Caco-2 (cell line): ENCODE results near the gene ASIC4. TPM values are rescaled to one million over a fixed set of nuclear protein-coding genes. Genes with fewer than 3 reads are reported as not detected.

Source experiments
- BruUV-seq: library from RNA; stranded (reverse); fragments of 400-500 nt; replicated peaks from 2 replicates; lab custom pipeline; 2021; lab: Mats Ljungman, UMichigan
- CTCF ChIA-PET: fragments of 300-600 bp; sonication (Branson Sonifier 250); formaldehyde crosslinking; loops from one replicate; lab custom pipeline; 2022; ENCODE audit warnings: antibody characterized with exemption; lab: Charles Lee
- POLR2A ChIA-PET: fragments of 300-600 bp; sonication (Branson Sonifier 250); formaldehyde crosslinking; loops from one replicate; lab custom pipeline; 2022; ENCODE audit warnings: antibody characterized with exemption; lab: Charles Lee
- DNase-seq, 2 experiments: peaks; one replicate each; pipeline versions ENCODE4 v3.0.0 to v3.0.0-alpha.2; 2020 to 2022
- H3K27me3 ChIP-seq: replicated peaks from 2 replicates; pipeline ENCODE4 v1.6.0; 2011; ENCODE audit warnings: low read length; ENCODE audit not compliant: control insufficient read depth, insufficient read depth
- H3K36me3 ChIP-seq: 2 replicates; pipeline ENCODE4 v1.5.1; 2011; ENCODE audit warnings: low read length; ENCODE audit not compliant: control insufficient read depth, insufficient read depth
- H3K4me1 ChIP-seq: fragments of 250-450 bp; sonication (Bioruptor Pico); 2 replicates; pipeline ENCODE4 v1.5.1; 2020; ENCODE audit warnings: mild to moderate bottlenecking
- H3K4me3 ChIP-seq: 2 replicates; pipeline ENCODE4 v1.5.1; 2011; ENCODE audit warnings: low read depth, mild to moderate bottlenecking, control low read depth, low read length
- H3K9me3 ChIP-seq: fragments of 250-450 bp; sonication (Bioruptor Pico); 2 replicates; pipeline ENCODE4 v1.5.1; 2020; ENCODE audit warnings: mild to moderate bottlenecking, moderate library complexity
- H3K27ac Mint-ChIP-seq: one replicate; pipeline ENCODE4 v1.8.0; 2022; ENCODE audit warnings: mixed read lengths; ENCODE audit not compliant: unreplicated experiment
- H3K27me3 Mint-ChIP-seq: one replicate; pipeline ENCODE4 v1.8.0; 2022; ENCODE audit warnings: mixed read lengths; ENCODE audit not compliant: insufficient read depth, unreplicated experiment
- H3K36me3 Mint-ChIP-seq: one replicate; pipeline ENCODE4 v1.8.0; 2022; ENCODE audit warnings: mild to moderate bottlenecking, mixed read lengths; ENCODE audit not compliant: insufficient read depth, unreplicated experiment
- H3K4me1 Mint-ChIP-seq: one replicate; pipeline ENCODE4 v1.8.0; 2022; ENCODE audit warnings: low read depth, mixed read lengths; ENCODE audit not compliant: unreplicated experiment
- H3K4me3 Mint-ChIP-seq: one replicate; pipeline ENCODE4 v1.8.0; 2022; ENCODE audit warnings: mild to moderate bottlenecking, moderate library complexity, mixed read lengths; ENCODE audit not compliant: unreplicated experiment
- H3K9me3 Mint-ChIP-seq: one replicate; pipeline ENCODE4 v1.8.0; 2022; ENCODE audit warnings: mixed read lengths; ENCODE audit not compliant: unreplicated experiment
- intact Hi-C: fragments of 100-400 bp; cut with micrococcal nuclease; formaldehyde crosslinking; loops from one replicate; pipeline ENCODE4 v1.10.0; 2022; ENCODE audit not compliant: unreplicated experiment
- total RNA-seq: library from RNA; stranded (reverse); gene quantifications from 2 replicates; pipeline ENCODE4 v1.2.3, GENCODE V29; 2022
- TF ChIP-seq, protein P1 (sequence below), 2 experiments: fragments of 200-600 bp in 1 of 2; IDR thresholded peaks; 1 replicate in 1 of 2; 2 replicates in 1 of 2; pipeline versions ENCODE4 v1.5.1 to v1.8.0; 2011 to 2022; ENCODE audit warnings: antibody characterized with exemption in 1 of 2, control low read depth in 1 of 2, inconsistent platforms in 1 of 2, low read depth in 1 of 2, low read length in 1 of 2, mild to moderate bottlenecking in 1 of 2, moderate library complexity in 1 of 2; ENCODE audit not compliant: insufficient read depth in 1 of 2, severe bottlenecking in 1 of 2, unreplicated experiment in 1 of 2

The ASIC4 gene
- total RNA-seq, 1 experiment from 2014 or later: 0.16 TPM

DNA sequence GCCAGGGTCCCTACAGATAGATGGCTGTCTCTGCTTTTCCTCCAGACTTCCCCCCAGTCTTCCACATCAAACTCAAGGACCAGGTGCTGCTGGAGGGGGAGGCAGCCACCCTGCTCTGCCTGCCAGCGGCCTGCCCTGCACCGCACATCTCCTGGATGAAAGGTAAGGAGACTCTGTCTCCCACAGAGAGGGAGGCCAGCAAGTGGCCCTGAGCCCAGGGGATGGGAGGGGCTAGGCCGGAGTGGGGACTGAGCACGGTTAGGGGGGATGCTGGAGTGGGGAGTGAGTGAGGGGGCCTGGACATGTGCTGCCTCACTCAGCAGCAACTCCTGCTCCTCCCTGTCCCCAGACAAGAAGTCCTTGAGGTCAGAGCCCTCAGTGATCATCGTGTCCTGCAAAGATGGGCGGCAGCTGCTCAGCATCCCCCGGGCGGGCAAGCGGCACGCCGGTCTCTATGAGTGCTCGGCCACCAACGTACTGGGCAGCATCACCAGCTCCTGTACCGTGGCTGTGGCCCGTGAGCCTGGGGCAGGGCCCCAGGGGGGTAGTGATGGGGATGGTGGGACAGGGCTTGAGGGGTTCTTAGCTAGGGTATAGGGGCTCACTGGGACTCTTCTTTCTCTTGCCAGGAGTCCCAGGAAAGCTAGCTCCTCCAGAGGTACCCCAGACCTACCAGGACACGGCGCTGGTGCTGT lies 26.0 kb upstream of the ASIC4 start:
- CTCF ChIA-PET: interaction anchor here (2.6 kb wide), 1 partner anchor 42 kb away, joined by 15 read pairs; no protein-coding TSS in a partner anchor
- Mint-ChIP-seq H3K27ac (no peak overlapping the region), H3K4me1 (no peaks in the 10 kb centered on the region), H3K27me3 (peaks cover 17% of the 10 kb centered on the region), H3K36me3 (no peaks in the 10 kb centered on the region), H3K9me3 (no peaks in the 10 kb centered on the region), H3K4me3 (no peak overlapping the region)
- Histone ChIP-seq H3K4me3 (no peak overlapping the region), H3K27me3 (peaks cover 3% of the 10 kb centered on the region), H3K4me1 (peaks cover 11% of the 10 kb centered on the region; the same call in 1 of the 2 replicates), H3K36me3 (no peaks in the 10 kb centered on the region), H3K9me3 (no peaks in the 10 kb centered on the region)
- intact Hi-C loops: no loop called here
- no TSS peak for BruUV-seq
- POLR2A ChIA-PET: no interaction called here
- DNase-seq: no peak
- TF ChIP-seq, protein P1, sequence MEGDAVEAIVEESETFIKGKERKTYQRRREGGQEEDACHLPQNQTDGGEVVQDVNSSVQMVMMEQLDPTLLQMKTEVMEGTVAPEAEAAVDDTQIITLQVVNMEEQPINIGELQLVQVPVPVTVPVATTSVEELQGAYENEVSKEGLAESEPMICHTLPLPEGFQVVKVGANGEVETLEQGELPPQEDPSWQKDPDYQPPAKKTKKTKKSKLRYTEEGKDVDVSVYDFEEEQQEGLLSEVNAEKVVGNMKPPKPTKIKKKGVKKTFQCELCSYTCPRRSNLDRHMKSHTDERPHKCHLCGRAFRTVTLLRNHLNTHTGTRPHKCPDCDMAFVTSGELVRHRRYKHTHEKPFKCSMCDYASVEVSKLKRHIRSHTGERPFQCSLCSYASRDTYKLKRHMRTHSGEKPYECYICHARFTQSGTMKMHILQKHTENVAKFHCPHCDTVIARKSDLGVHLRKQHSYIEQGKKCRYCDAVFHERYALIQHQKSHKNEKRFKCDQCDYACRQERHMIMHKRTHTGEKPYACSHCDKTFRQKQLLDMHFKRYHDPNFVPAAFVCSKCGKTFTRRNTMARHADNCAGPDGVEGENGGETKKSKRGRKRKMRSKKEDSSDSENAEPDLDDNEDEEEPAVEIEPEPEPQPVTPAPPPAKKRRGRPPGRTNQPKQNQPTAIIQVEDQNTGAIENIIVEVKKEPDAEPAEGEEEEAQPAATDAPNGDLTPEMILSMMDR (IDR thresholded peaks at IDR 0.05; ENCODE audit: insufficient read depth in 1 of 2, low read depth in 1 of 2, low read length in 1 of 2, severe bottlenecking in 1 of 2, unreplicated experiment in 1 of 2): no peak

DNA sequence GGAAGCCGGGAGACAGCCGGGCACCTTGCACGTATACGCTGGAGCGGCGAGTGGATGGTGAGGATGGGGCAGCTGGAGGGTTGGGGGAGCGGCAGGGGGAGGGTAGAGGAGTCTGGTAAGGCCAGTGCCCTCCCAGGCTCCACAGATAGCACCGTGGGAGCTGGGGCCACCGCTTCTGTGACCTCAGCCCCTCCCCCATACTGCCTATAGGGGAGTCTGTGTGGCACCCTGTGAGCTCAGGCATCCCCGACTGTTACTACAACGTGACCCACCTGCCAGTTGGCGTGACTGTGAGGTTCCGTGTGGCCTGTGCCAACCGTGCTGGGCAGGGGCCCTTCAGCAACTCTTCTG lies 25.5 kb upstream of the ASIC4 start:
- TF ChIP-seq, protein P1 (IDR thresholded peaks at IDR 0.05; ENCODE audit: insufficient read depth in 1 of 2, low read depth in 1 of 2, low read length in 1 of 2, severe bottlenecking in 1 of 2, unreplicated experiment in 1 of 2): no peak
- no peaks in the 10 kb centered on the region for H3K9me3 ChIP-seq
- peaks cover 3% of the 10 kb centered on the region for H3K27me3 ChIP-seq
- Mint-ChIP-seq H3K4me3 (no peak overlapping the region), H3K9me3 (no peaks in the 10 kb centered on the region), H3K27me3 (peaks cover 20% of the 10 kb centered on the region), H3K4me1 (no peaks in the 10 kb centered on the region), H3K27ac (no peak overlapping the region), H3K36me3 (no peaks in the 10 kb centered on the region)
- no peak overlapping the region for H3K4me3 ChIP-seq
- no TSS peak for BruUV-seq
- ChIA-PET POLR2A (no interaction called here), CTCF (interaction anchor here (0.5 kb wide), 1 partner anchor 73 kb away, joined by 3 read pairs; no protein-coding TSS in a partner anchor)
- intact Hi-C loops: no loop called here
- DNase-seq: no peak
- no peaks in the 10 kb centered on the region for H3K36me3 ChIP-seq
- peaks cover 11% of the 10 kb centered on the region; the same call in 1 of the 2 replicates for H3K4me1 ChIP-seq

DNA sequence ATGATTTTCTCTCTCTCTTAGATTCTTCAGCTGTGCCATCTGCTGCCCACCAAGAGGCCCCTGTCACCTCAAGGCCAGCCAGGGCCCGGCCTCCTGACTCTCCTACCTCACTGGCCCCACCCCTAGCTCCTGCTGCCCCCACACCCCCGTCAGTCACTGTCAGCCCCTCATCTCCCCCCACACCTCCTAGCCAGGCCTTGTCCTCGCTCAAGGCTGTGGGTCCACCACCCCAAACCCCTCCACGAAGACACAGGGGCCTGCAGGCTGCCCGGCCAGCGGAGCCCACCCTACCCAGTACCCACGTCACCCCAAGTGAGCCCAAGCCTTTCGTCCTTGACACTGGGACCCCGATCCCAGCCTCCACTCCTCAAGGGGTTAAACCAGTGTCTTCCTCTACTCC lies 25.0 kb upstream of the ASIC4 start:
- H3K27me3 Mint-ChIP-seq: peaks cover 20% of the 10 kb centered on the region
- CTCF ChIA-PET: interaction anchor here (0.5 kb wide), 1 partner anchor 73 kb away, joined by 3 read pairs; no protein-coding TSS in a partner anchor
- peaks cover 3% of the 10 kb centered on the region for H3K27me3 ChIP-seq

More for the DNA sequence above, 25.0 kb upstream of the ASIC4 start:
- TF ChIP-seq, protein P1 (IDR thresholded peaks at IDR 0.05; ENCODE audit: insufficient read depth in 1 of 2, low read depth in 1 of 2, low read length in 1 of 2, severe bottlenecking in 1 of 2, unreplicated experiment in 1 of 2): no peak
- POLR2A ChIA-PET: no interaction called here
- Mint-ChIP-seq H3K36me3 (no peaks in the 10 kb centered on the region), H3K9me3 (no peaks in the 10 kb centered on the region), H3K27ac (no peak overlapping the region), H3K4me1 (no peaks in the 10 kb centered on the region), H3K4me3 (no peak overlapping the region)
- Histone ChIP-seq H3K4me3 (no peak overlapping the region), H3K36me3 (no peaks in the 10 kb centered on the region), H3K4me1 (peaks cover 8% of the 10 kb centered on the region; the same call in 1 of the 2 replicates), H3K9me3 (no peaks in the 10 kb centered on the region)
- BruUV-seq: no TSS peak
- intact Hi-C loops: no loop called here
- DNase-seq: no peak
